NCI-H2081 (cell line): ENCODE results near the gene ABCB7.
"Not testable (repeated sequence)": the region's sequence is repeated elsewhere in the genome, so short reads cannot be mapped to it uniquely, and the experiment has no call there.

Experiments
- DNase-seq, 2 experiments: peaks; one replicate each; lab custom pipeline; 2025; lab: John Stamatoyannopoulos, UW

ABCB7 gene

DNA sequence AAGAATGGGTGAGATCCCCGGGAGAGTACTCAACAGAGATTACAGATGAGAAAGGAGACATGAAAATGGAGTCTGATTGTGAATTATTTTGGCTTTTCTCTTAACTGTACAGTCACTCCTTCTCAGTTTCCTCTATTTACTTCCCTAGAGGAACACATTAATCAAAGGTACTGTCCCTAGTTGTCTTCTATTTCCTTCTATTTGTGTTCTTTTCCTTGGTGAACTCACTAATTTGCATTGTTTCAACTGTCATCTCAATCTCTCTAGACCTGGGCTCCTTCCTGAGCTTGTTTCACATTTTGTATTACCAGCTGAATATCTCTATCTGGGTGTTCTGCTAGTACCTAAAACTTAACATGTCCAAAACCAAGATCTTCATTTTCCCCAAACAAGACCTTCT, 59.8 kb downstream of the ABCB7 start:
- DNase-seq: no peak

DNA sequence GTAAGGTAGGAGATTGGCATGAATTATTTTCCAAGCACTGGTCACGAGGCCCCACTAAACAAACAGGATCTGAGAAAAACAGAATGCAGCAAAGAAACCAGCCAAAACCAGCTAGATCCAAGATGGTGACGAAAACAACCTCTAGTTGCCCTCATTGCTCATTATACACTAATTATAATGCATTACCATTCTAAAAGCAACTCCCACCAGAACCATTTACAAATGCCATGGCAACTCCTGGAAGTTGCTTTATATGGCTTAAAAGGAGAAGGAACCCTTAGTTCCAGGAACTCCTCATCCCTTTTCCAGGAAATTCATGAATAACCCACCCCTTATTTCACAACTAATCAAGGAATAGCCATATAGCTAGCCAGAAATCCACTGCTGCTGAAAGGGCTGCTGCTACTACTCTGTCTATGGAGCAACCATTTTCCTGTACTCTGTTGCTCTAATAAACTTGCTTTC, 69.3 kb downstream of the ABCB7 start:
- no peak for DNase-seq

DNA sequence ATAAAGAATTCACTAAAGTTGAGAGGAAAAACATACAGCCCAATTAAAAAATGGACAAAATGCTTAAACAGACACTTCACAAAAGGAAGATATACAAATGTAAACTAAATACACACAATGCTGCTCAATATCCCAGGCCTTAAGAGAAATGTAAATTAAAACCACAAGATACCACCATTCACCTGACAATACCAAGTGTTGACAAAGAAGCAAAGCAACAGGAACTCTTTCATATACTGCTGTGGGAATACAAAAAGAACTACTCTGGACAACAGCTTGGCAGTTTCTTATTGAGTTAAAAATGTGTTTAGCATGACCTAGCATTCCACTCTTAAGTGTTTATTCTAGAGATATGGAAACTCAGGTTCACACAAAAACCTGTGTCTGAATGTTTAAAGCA, 71.3 kb downstream of the ABCB7 start:
- DNase-seq: no peak

DNA sequence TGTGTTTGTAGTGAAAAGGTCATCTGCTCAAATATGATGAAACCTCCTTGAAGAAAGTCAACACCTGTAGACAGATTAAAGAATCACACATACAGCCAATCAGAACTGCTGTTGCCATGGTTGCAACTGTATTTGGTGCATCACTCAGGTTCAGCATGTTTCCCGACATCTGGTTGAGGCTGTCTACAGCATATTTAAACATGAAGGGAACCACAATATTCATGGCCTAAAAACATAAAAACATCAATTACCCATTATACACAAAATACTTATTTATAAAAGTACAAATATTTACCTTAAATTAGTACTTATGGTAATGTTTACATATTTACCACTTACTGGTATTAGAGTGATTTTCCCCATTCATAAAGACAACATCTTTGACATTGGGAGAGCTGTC, 79.7 kb downstream of the ABCB7 start:
- DNase-seq: no peak

DNA sequence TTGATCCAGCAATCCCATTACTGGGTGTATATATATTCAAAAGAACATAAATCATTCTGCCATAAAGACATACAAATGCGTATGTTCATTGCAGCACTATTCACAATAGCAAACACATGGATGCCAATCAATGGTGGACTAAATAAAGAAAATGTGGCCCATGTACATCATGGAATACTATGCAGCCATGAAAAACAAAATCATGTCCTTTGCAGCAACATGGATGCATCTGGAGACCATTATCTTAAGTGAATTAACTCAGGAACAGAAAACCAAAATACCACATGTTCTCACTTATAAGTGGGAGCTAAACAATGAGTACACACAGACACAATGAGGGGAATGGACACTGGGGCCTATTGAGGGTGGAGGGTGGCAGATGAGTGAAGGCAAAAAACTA, 81.6 kb downstream of the ABCB7 start:
- no peak for DNase-seq

DNA sequence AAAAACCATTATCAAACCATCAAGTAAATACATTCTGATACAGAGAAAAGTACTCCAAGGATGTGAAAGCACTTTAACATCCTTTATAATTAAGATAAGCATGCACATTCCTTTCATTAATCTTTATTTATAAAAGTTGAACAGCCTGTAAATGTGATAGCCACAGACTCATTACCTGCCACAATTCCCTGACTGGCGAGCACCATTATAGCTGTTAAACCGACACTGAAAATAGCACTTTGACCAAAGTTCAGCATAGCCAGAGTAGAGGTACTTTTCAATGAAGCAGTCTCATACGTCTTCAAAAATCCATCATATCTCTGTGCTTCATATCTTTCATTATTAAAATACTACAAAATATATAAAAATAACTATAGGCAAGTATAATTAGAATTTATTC, 84.7 kb downstream of the ABCB7 start:
- no peak for DNase-seq

DNA sequence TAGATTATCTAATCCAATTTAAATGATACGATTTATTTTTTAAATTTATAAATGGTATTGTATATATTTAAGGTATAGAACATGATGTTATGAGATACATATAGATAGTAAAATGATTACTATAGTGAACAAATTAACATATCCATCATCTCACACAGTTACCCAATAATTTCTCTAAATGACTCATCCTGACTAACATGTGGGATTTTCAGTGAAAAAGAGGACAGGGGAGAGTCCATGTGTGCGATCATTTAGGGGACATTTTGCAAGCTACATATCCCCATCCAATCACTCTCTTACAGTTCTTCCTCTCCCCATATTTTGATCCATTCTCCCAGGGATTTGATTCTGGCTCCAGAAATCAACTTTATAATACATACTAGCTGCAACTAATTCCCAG, 88.2 kb downstream of the ABCB7 start:
- DNase-seq: no peak

DNA sequence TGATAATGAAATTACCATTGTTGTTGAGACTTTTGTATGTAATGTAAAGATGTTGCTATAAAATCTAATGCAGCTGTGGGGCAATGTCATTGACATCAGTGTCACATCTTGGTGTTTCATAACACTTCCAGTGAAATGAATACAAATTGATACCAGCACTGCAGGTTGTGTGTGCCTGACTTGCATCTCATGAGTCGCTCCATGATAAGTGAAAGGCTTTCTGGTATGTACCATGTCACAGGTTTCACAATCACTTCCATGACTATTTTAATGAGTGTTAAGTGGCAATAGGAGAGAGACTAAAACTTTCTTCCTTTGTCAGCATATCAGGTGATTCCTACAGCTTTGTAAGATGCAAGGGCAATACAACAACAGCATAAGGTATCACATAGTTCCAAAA, 94.4 kb downstream of the ABCB7 start:
- no peak for DNase-seq

DNA sequence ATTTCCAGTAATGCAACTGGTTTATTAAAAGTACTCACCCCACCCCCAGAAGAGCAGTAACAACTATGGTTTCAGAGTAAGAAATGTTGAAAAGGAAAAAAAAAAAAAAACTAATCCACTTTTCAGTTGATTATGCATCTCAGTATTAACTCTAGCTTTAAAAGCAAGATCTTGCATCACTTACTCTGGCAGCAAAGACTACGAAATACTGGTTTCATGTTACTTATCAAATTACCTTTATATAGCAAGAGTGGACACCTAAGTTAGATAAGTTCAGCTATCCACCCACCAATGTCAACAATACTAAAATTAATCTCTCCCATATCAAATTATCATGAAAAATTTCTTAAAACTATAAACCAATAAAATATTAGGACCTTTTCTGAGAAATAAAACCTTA, 105.0 kb downstream of the ABCB7 start:
- DNase-seq: no peak

DNA sequence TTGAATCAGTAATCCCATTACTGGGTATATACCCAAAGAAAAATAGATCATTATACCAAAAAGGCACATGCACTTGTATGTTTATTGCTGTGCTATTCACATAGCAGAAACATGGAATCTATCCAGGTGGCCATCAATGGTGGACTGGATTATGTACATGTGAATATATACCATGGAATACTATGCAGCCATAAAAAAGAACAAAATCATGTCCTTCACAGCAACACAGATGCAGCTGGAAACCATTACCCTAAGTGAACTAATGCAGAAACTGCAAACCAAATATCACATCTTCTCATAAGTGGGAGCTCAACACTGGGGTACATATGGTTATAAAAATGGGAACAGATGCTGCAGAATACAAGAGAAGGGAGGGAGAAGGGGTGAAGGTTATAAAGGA, 110.7 kb downstream of the ABCB7 start:
- DNase-seq: no peak

DNA sequence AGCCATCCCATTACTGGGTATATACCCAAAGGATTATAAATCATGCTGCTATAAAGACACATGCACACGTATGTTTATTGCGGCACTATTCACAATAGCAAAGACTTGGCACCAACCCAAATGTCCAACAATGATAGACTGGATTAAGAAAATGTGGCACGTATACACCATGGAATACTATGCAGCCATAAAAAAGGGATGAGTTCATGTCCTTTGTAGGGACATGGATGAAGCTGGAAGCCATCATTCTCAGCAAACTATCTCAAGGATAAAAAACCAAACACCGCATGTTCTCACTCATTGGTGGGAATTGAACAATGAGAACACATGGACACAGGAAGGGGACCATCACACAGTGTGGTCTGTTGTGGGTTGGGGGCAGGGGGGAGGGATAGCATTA, 111.9 kb downstream of the ABCB7 start:
- DNase-seq: not testable (repeated sequence)

DNA sequence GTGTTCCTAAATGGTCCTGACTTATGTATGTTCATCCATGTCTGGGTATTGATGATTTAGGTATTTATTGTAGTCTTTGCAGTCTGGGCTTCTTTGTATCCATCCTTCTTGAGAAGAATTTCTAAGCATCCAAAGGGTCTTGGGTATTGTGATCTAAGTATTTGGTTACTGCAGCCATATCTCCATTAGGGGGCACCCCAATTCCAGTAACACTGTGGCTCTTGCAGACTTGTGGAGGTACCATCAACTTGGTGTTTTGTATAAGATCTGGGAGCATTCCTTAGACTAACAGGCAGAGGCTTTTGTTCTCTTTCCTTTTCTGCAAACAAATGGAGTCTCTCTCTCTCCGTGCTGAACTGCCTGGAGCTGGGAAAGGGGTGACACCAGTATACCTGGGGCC, 117.2 kb downstream of the ABCB7 start:
- no peak for DNase-seq
